HFF-Myc (cell line): ENCODE data around the gene PLCB1.

Experiments
- DNase-seq: peaks from one replicate; pipeline ENCODE4 v3.0.0-alpha.2; 2011; ENCODE audit warnings: low read depth; ENCODE audit errors: extremely low read depth
- H3K4me3 ChIP-seq: replicated peaks from 2 replicates; pipeline ENCODE4 v1.5.1; 2011; ENCODE audit warnings: low read depth, mild to moderate bottlenecking, control low read depth, low read length
- CTCF ChIP-seq: IDR thresholded peaks from 2 replicates; pipeline ENCODE4 v1.5.1; 2012; ENCODE audit warnings: mild to moderate bottlenecking, low read depth, low read length, control low read depth; ENCODE audit errors: missing control alignments

Gene PLCB1

GRCh38 chr20:8912731-8913130, 780.7 kb downstream of the PLCB1 start:
- no peak for TF ChIP-seq CTCF
- no peak for DNase-seq
- H3K4me3 ChIP-seq: no peak overlapping the region

- TF ChIP-seq CTCF: no peak
- no peak for DNase-seq
- H3K4me3 ChIP-seq: no peak overlapping the region
These were observed 781.4 kb downstream of the PLCB1 start for GRCh38 chr20:8913456-8913855.

DNA sequence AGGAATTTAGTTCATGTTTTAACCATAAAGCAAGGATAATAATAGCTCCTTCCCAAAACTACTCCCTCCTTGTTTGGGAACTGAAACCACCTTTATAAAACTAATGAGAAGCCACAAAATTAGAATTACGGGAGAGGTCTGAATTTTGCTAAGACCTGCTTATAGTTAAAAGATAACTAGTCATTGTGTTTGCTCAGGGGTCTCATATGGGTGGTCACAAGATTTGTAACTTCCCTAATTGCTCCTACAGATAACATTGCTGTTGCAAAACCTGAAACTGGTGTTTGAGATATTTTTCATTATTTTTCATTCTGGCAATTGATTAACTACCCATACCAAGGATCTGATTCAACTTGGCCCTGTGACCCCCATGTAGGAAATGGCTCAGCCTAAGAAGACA, 782.4 kb downstream of the PLCB1 start:
- H3K4me3 ChIP-seq: no peak overlapping the region
- DNase-seq: no peak
- no peak for TF ChIP-seq CTCF

- no peak overlapping the region for H3K4me3 ChIP-seq
- DNase-seq: no peak
- no peak for TF ChIP-seq CTCF
These were observed 785.0 kb downstream of the PLCB1 start for GRCh38 chr20:8917084-8917483.

GRCh38 chr20:8918145-8918544, 786.1 kb downstream of the PLCB1 start:
- TF ChIP-seq CTCF: no peak
- DNase-seq: no peak

GRCh38 chr20:8924539-8924938, 792.5 kb downstream of the PLCB1 start:
- H3K4me3 ChIP-seq: no peak overlapping the region
- no peak for TF ChIP-seq CTCF
- no peak for DNase-seq

More at GRCh38 chr20:8918145-8918544, 786.1 kb downstream of the PLCB1 start:
- H3K4me3 ChIP-seq: no peak overlapping the region

DNA sequence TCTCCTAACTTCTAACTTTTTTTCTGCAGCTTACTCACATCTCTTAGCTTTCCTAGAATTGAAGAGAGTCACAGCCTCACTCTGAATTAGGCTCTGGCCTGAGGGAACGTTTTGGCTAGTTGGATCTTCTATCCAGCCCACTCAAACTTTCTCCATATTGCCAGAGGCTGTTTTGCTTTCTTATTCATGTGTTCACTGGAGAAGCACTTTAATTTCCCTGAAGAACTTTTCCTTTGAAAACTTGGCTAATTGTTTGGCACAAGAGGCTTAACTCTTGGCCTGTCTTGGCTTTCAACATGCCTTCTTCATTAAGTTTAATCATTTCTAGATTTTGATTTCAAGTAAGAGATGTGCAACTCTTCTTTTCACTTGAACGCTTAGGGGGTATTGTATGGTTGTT, 798.7 kb downstream of the PLCB1 start:
- no peak for DNase-seq
- no peak for TF ChIP-seq CTCF
- no peak overlapping the region for H3K4me3 ChIP-seq
